WTC11 (cell line): ENCODE results near the gene BASP1.

Experiments used
- AFF4 ChIP-seq: sonication (generic); formaldehyde crosslinking; IDR thresholded peaks from 2 replicates; pipeline ENCODE4 v1.8.1; 2023; ENCODE audit warnings: mild to moderate bottlenecking, missing genetic modification reagents, borderline replicate concordance
- ATF2 ChIP-seq: sonication (generic); formaldehyde crosslinking; IDR thresholded peaks from 2 replicates; pipeline ENCODE4 v1.8.1; 2022; ENCODE audit warnings: low read depth, missing genetic modification reagents, borderline replicate concordance
- CBFB ChIP-seq: sonication (generic); formaldehyde crosslinking; IDR thresholded peaks from 2 replicates; pipeline ENCODE4 v1.8.1; 2022; ENCODE audit warnings: mild to moderate bottlenecking, low read depth, missing genetic modification reagents
- CTCF ChIP-seq: fragments of 200-600 bp; IDR thresholded peaks from 2 replicates; pipeline ENCODE4 v1.8.0; 2022; ENCODE audit warnings: antibody characterized with exemption
- FOXJ3 ChIP-seq: sonication (generic); formaldehyde crosslinking; IDR thresholded peaks from 2 replicates; pipeline ENCODE4 v1.9.0; 2021; ENCODE audit warnings: missing genetic modification reagents, mild to moderate bottlenecking, borderline replicate concordance
- MLX ChIP-seq: sonication (generic); formaldehyde crosslinking; IDR thresholded peaks from 2 replicates; pipeline ENCODE4 v1.8.1; 2023; ENCODE audit warnings: mild to moderate bottlenecking, missing genetic modification reagents, moderate library complexity
- NR2C2 ChIP-seq: sonication (generic); formaldehyde crosslinking; IDR thresholded peaks from 2 replicates; pipeline ENCODE4 v1.8.0; 2022; ENCODE audit warnings: mild to moderate bottlenecking, missing genetic modification reagents
- NR3C1 ChIP-seq: sonication (generic); formaldehyde crosslinking; conservative IDR thresholded peaks from 2 replicates; pipeline ENCODE4 v1.8.1; 2023; ENCODE audit warnings: low read depth, mild to moderate bottlenecking, missing genetic modification reagents
- SP1 ChIP-seq: sonication (generic); formaldehyde crosslinking; conservative IDR thresholded peaks from 2 replicates; pipeline ENCODE4 v1.8.1; 2022; ENCODE audit warnings: missing genetic modification reagents
- TEAD1 ChIP-seq: sonication (generic); formaldehyde crosslinking; IDR thresholded peaks from 2 replicates; pipeline ENCODE4 v1.8.0; 2022; ENCODE audit warnings: mild to moderate bottlenecking, missing genetic modification reagents

- TF ChIP-seq CTCF (no peak), TEAD1 (CRISPR knock-in tag) (no peak), MLX (CRISPR knock-in tag) (no peak), NR2C2 (CRISPR knock-in tag) (no peak), CBFB (CRISPR knock-in tag) (no peak), NR3C1 (CRISPR knock-in tag) (no peak), AFF4 (CRISPR knock-in tag) (no peak), FOXJ3 (no peak), SP1 (CRISPR knock-in tag) (no peak), ATF2 (CRISPR knock-in tag) (no peak)
These were observed 94.9 kb downstream of the BASP1 start for GRCh38 chr5:17312358-17312757.
